Sciatic nerve (tissue), 2 donors: ENCODE measurements around the gene YIPF3. TPM values are rescaled to one million over a fixed set of nuclear protein-coding genes. Genes with fewer than 3 reads are reported as not detected.
"Not testable (repeated sequence)": the region's sequence is repeated elsewhere in the genome, so short reads cannot be mapped to it uniquely, and the experiment has no call there.

ENCODE experiments used
- ATAC-seq: fragments of 200-7000 bp; cut with Tn5 transposase; one replicate; pipeline ENCODE4 v1.9.1; 2020; ENCODE audit warnings: mild to moderate bottlenecking, moderate library complexity
- DNase-seq: peaks from one replicate; pipeline ENCODE4 v3.0.0-alpha.2; 2020; ENCODE audit warnings: low spot score
- intact Hi-C: fragments of 100-400 bp; cut with DNase I; formaldehyde crosslinking; loops from one replicate; pipeline ENCODE4 v1.14.2; 2022
- total RNA-seq: library from RNA; stranded (reverse); fragmentation: NEBNext Ultra II Directional; extraction: Animal tissue kit (Norgen Biotek cat#: 25700); gene quantifications from one replicate; pipeline ENCODE4 v1.2.1, GENCODE V29; 2021
- donor health status: DM: no; HTN: no; CAD: no.
- donor health status: DM: no; HTN: no; CAD: no.

Gene YIPF3
- total RNA-seq, result 66.7 TPM

DNA sequence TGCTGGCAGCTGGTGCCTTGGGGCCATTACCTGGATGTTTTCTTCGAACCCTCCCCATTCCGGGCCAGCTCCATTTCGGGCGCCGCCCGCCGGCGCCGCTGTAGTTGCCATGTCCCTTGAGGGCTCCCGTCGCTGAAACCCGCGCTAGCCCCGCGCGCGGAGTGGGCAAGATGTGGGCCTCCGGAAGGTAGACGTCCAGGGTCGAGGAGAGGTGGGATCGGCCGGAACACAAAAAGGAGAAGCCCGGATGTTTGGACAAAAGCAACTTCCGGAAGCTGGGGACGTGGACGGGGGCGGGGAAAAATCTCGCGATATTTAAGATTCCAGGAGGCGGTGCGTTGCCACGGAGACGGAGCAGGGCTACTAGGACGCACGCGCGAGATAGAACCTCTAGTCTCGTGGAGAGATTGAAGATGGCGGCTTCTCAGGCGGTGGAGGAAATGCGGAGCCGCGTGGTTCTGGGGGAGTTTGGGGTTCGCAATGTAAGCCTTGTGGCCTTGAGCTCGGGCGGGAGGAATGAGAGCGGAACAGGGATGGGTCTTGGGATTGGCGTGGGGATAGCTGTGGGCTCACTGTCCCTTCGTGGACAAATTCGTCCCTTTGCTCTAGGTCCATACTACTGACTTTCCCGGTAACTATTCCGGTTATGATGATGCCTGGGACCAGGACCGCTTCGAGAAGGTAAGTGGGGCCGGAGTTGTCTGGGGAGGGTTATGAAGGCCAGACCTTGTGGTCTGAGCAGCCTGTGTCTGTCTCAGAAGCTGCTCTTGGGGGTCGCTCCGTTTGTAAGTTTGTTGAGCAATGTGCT, at the start of gene YIPF3, which contains the start of gene POLR1C:
YIPF3 (minus strand) TSS at position 230 of the 808 bp plus-strand sequence; CDS start at position 111, 119 bp downstream.
POLR1C (plus strand) TSS at position 393 of the 808 bp plus-strand sequence; CDS start at position 414, 21 bp downstream.
- peak; percentile 99 for ATAC-seq
- intact Hi-C loops, result loop anchor here (5.0 kb wide), 1 partner anchor 150 kb away; the partner anchor contains the start of gene ZNF318

DNA sequence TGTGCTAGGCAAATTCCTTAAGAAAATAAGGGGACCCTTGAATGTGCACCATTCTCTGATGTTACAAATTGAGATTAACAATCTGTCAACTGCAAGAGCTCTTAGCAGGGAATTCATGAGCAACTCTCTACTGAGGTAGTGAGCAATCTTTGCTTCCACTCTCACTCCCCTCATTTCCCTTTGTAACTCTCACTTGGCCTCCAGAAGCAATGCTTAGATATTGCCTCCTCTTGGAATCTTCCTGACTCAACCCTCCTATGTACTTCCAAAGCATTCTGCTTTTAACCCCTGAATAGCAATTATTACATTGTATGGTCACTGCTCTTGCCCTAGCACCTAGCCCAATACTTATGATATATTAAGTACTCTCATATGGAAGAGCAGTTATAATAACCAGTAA, 42.6 kb upstream of the YIPF3 start:
- ATAC-seq, result no peak
- no peak for DNase-seq
- intact Hi-C loops, result no loop called here

More for the DNA sequence above, at the start of gene YIPF3, which contains the start of gene POLR1C:
- peak; percentile 99 for DNase-seq

DNA sequence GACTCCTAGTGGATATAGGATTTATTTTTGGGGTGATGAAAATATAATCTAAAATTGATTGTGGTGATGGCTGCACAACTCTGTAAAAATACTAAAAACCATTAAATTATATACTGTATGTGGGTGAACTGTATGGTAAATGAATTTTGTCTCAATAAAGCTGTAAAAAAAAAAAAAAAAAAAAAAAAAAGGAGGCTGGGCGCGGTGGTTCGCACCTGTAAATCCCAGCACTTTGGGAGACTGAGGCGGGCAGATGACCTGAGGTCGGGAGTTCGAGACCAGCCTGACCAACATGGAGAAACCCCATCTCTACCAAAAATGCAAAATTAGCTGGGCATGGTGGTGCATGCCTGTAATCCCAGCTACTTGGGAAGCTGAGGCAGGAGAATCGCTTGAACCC, 40.9 kb upstream of the YIPF3 start:
- ATAC-seq, intact Hi-C loops, DNase-seq: not testable (repeated sequence)

DNA sequence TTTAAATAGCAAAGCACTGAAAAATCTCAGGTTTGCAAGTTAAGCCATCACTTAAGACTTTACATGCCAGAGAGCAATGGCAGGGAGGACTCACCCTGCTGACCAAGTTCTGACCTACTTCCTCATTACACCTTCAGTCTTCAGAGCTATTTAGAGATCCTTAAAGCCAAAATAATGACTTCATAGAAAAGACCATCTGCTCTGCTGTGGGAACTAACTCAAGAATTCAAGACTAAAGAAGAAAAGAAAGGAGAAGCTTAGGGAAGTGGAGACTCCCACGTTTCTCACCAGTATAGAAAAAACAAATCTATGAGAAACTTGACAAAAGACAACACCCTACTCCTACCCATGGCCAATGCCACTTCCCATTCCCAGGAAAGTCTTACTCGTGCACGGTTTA, 30.5 kb upstream of the YIPF3 start:
- intact Hi-C loops, result no loop called here
- DNase-seq (no peak), ATAC-seq (no peak)

DNA sequence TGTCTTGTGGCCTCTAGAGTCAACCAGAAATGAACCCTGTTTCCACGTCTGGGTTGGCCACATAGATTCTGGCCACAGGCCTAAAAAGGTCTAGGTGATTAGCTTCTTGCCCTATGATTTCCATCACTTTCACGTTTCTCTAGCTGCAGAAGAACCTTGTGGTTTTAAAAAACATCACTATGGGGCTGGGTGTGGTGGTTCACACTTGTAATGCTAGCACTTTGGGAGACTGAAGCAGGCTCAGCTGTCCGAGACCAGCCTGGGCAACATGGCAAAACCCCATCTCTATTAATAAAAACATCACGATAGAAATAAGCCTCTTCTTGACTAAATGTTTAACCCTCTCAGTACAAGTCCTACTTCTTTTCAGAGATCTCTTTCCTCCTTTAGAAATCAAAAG, 27.7 kb upstream of the YIPF3 start:
- intact Hi-C loops, result no loop called here
- ATAC-seq (no peak), DNase-seq (no peak)

DNA sequence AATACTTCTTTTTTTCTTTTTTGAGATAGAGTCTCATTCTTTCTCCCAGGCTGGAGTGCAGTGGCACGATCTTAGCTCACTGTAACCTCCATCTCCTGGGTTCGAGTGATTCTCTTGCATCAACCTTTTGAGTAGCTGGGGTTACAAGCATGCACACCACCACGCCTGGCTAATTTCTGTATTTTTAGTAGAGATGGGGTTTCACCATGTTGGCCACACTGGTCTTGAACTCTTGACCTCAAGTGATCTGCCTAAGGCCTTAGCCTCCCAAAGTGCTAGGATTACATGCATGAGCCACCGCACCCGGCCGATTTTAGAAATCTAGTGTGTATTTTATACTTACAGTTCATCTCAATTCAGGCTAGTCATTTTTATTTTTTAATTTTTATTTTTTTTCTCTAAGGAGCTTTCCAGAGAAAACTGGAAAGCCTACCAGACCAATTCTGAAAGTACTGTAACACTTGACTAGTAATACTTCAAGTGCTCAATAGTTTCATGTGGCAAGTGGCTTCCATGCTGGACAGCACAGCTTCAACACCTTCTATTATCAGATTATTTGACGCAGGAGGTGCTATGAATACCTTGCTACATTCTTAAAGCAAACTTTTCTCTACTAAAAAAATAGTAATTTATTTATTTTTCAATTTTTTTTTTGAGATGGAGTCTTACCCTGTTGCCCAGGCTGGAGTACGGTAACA, 25.2 kb upstream of the YIPF3 start:
- intact Hi-C loops, result no loop called here
- no peak for ATAC-seq
- no peak for DNase-seq

DNA sequence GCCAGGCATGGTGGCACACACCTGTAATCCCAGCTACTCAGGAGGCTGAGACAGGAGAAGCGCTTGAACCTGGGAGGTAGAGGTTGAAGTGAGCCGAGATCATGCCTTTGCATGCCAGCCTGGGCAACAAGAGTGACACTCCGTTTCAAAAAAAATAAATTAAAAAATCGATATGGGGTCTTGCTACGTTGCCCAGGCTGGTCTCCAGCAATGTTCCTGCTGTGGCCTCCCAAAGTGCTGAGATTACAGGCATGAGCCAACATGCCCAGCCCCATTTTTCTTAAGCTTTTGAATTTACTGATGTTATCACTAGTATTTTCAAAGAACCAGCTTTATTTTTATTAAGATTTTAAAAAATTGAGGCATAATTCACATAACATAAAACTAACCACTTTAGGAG, 23.8 kb upstream of the YIPF3 start:
- ATAC-seq (no peak), DNase-seq (no peak)

DNA sequence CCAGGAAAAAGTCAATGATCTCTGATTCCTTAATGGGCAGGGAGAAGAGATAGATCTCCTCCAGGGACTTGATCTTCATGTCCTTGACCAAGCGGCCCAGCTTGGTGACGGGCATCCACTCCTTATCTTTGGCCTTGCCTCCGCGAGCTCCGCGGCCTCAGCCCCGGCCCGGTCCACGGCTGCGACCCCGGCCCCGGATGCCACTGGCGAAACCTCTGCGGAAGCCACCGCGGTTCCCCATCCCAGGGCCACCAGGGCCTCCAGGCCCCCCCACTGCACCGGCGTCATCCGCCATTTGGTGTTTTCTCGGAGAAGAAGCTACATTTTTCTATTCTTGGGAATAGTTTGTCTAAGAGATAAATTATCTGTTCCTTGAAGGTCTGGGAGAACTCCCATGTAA, 22.7 kb upstream of the YIPF3 start:
- DNase-seq, intact Hi-C loops, ATAC-seq: not testable (repeated sequence)

More for the DNA sequence above, 23.8 kb upstream of the YIPF3 start:
- intact Hi-C loops, result no loop called here

DNA sequence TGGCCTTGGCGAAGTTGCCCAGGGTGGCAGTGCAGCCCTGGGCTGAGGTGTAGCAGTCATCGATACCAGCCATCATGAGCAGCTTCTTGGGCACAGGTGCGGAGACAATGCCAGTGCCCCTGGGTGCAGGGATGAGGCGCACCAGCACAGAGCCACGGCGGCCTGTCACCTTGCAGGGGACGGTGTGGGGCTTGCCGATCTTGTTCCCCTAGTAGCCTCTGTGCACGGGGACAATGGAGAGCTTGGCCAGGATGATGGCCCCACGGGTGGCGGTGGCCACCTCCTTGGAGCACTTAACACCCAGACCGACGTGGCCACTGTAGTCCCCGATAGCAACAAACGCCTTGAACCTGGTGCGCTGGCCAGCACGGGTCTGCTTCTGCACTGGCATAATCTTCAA, 22.3 kb upstream of the YIPF3 start:
- DNase-seq, intact Hi-C loops, ATAC-seq: not testable (repeated sequence)

DNA sequence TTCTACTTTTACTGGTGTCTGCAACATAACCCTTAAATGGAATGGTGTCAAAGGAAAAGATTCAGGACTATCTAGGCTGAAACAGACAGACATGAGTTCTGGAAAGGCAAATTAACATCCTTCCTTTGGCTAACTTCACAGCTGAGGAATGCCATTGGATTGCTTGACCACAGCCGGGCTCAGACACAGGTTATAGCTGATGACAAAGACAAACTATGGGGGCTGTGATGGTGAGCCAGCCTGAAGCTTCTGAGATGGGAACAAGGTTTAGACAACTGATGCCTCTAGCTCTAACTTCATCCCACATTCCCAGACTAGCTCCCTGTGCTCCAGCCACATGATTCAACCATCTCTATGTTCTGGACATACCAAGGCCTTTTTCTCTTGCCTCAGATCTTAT, 15.5 kb upstream of the YIPF3 start:
- intact Hi-C loops, result no loop called here
- DNase-seq (no peak), ATAC-seq (no peak)

DNA sequence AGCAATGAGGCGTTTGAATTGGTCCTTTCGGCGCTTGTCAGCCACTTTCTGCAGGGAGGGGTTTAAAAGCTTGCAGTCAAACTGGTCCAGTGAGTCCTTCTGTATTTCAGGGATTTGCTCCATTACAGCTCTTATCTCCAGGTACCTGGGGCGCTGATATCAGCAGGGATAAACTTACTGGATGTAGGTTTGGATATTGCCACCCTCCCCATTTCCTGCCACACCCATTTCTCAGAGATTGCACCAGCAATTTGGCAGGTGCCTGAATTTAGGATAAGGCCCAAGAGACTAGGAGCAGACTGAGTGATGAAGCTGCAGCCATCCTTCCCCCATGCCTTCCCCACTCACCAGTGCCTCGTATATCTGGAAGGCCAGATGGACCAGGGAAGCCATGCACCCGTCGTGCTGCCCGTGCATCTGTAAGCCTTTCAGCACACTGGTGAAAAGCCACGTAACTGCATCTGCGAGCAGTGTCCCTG, 7.8 kb upstream of the YIPF3 start:
- DNase-seq (no peak), ATAC-seq (no peak)
- intact Hi-C loops, result no loop called here

DNA sequence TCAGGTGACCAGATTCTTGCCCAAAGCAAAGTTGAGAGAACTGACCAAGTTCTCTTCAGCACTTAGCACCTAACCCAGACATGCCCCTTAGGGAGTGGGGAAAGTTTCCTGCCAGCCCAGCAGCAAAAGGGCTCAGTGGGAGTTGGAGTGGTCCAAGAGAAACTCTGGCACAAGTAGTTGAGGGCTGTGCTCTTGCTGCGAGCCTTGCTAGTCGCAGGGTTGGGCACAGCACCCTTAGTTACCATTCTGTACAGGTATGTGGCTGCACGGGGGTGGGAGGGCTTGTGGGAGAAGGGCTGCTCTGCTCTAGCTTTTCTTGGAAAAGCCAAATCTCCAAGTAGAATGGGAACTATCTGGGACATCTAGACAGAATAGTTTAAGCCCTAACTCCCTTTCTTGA, 6.6 kb upstream of the YIPF3 start:
- no peak for ATAC-seq
- intact Hi-C loops, result no loop called here
- DNase-seq, result no peak

DNA sequence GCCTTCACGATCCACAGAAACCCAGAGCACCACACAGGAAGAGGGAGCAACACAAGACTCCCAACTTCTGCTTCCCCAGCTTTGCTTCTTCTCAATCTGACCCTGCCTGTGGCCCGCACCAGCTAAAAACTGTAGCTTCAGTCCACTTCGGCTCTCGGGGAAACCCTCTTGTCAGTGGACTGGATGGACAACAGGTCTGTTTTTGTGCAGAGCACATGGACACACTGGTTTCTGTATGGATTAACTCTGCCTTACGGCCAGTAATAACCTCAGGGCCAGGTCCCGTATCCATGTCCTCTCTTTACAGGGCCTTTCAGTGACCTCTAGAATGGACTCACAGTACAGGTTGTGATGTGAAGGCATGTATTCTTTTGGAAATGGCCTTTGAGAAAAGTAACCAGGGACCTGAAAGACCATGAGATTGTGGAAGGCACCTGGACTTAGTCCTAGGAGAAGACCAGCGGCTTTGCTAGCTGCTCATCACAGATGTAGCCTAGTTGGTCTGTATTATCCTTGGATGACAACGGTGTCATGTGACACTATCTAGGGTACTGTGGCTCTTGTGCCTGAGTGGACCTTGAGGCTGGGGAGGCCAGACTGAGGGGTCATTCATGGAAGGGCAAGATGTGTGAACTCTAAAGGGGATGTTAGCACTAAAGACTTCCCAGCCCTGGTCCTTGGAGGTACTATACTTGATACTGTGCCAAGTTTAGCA, 6.0 kb upstream of the YIPF3 start:
- no peak for ATAC-seq
- DNase-seq, result no peak
- intact Hi-C loops, result no loop called here

DNA sequence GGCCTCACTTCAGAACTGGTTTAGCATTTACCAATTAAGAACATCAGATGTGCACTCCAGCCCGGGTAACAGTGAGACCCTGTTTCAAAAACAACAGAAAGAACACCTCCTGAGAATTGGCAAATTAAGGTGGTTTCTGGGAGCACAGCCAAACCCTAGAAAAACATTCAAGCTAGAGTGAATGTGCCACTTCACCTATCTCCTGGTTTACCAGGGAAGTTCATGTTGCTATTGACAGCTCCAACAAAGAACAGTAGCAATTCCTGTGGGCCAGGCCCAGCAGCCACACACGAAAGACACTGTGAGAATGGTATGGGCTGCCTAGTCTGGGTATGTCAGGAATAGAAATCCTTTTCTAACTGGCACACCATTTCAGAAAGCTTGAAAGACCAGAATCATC, 5.1 kb upstream of the YIPF3 start:
- intact Hi-C loops, result no loop called here
- no peak for DNase-seq
- ATAC-seq, result no peak

DNA sequence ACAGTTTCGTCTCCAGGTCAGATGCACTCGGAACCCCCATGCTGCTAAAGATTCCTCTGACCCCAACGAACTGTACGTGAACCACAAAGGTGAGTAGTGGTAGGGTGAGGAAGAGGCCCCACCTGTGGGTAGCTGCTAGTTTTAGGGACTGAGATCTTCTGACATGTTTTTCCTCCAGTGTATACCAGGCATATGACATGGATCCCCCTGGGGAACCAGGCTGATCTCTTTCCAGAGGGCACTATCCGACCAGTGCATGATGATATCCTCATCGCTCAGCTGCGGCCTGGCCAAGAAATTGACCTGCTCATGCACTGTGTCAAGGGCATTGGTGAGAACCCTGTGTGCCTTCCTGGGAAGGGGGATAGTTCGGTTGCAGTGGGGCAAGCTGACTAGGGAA, 3.4 kb upstream of the YIPF3 start:
- DNase-seq, result no peak
- intact Hi-C loops, result no loop called here
- no peak for ATAC-seq

DNA sequence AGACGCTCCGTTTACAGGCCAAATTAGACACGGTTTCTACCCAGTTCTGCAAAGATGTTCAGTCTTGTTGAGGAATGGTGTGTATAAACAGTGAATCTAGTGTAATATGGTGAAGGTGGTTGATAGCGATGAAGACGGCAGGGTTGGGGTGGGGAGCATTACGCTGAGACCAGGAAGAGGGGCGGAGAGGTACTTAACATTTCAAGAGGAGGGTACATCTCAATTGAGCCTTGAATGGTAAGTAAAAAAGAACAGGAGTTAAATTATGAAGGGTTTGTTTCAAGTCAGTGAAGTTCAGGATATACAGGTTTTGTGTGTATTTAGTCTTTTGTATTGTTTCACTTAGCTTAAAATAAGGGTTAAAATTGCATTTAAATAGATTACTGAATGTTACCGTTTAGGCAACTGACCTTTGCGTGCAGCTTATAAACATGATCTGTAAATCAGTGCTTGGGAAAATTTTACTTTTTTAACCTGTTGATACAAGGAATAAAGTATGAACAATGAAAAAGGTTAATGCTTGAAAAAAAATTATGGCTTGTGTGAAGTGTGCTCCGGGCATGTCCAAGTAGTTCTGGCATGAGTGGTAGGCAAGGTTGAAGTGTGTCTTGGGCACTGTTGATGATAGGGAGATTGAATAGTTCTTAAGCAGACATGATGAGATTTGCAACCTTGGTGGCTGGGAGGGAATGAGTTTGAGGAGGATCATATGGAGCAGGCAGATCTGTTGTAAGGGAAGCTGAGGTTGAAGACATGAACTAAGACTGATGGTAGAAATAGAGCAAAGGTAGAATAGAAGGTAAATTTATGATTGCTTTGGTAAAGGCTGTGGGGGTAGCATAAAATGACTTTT, 1.0 kb upstream of the YIPF3 start:
- ATAC-seq (no peak), DNase-seq (no peak)
- intact Hi-C loops, result loop anchor here (5.0 kb wide), 1 partner anchor 150 kb away; the partner anchor contains the start of gene ZNF318

DNA sequence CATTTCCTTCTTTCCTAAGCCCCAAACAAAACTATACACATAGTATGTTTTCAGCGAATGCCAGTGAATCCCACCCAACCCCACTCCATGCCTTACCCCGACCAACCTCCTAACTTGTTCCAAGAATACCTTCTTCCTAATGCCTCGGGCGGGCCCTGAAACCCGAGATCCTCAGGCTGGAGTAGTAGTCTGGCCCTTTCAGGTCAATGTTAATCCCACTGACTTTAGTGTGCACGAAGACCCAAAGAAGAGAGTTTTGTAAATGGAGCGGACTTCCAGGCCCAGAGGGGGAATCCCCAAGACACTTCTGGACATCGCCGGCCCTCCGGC, 394 bp downstream of the YIPF3 start:
- ATAC-seq, result peak; percentile 14
- no peak for DNase-seq
- intact Hi-C loops, result loop anchor here (5.0 kb wide), 1 partner anchor 149 kb away; the partner anchor contains the start of gene ZNF318

DNA sequence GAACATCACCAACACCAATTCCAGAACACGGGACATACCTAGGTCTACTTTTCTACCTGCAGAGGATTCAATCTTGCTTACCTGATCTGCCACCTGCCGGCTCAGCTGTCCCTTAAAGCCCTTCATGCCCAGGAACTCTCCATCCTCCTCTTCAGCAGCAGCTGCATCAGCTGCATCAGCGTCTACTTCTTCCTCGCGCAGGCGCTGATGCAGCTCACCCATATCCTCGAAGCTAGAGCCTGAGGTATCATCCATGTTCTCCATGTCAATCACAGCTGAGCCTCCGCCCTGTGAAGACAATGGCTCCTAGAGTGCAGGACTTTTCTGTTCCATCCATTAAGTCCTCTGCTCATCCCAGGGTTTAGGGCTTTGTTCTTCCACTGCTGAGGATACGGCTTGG, 918 bp downstream of the YIPF3 start:
- intact Hi-C loops, result loop anchor here (5.0 kb wide), 1 partner anchor 149 kb away; the partner anchor contains the start of gene ZNF318
- ATAC-seq, result no peak
- no peak for DNase-seq
